CD4-positive, alpha-beta T cell treated with Interferon gamma for 1 hour (primary cell): ENCODE data around the gene TNFRSF11A.

ENCODE experiments used
- DNase-seq: peaks from one replicate; pipeline ENCODE4 v3.0.0-alpha.2; 2020

The TNFRSF11A gene

GRCh38 chr18:62324917-62325805 lies at the start of gene TNFRSF11A:
TSS of gene TNFRSF11A (plus strand) at chr18:62325310. CDS start at chr18:62325353, 43 bp downstream.
- peak; percentile 53 for DNase-seq

- DNase-seq = no peak
These were observed 48.1 kb upstream of the TNFRSF11A start for GRCh38 chr18:62277045-62277444.

- no peak for DNase-seq
These were observed 45.5 kb upstream of the TNFRSF11A start for GRCh38 chr18:62279561-62279960.

GRCh38 chr18:62280058-62280457 lies 45.1 kb upstream of the TNFRSF11A start:
- no peak for DNase-seq

DNA sequence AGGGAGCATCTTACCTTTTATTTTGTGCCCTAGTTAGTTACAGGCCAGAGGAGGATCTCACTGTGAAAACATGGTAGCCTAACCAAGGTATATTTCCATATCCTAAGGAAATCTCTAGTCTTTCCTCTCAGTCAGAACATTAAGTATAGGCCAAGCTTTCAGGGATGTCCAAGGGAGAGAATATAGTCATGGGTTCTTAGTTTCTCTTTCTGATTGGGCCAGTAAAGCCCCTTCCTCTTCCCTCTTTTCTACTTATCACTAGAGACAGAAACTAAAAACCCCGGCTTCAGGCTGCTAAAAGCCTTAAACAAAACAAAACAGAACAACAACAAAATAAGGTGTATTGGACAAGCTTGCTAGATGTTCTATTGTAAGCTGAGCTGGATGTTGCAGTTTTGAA lies 44.3 kb upstream of the TNFRSF11A start:
- no peak for DNase-seq

- DNase-seq = no peak
These were observed 43.4 kb upstream of the TNFRSF11A start for GRCh38 chr18:62281684-62282083.

- no peak for DNase-seq
These were observed 42.9 kb upstream of the TNFRSF11A start for GRCh38 chr18:62282188-62282629.

DNA sequence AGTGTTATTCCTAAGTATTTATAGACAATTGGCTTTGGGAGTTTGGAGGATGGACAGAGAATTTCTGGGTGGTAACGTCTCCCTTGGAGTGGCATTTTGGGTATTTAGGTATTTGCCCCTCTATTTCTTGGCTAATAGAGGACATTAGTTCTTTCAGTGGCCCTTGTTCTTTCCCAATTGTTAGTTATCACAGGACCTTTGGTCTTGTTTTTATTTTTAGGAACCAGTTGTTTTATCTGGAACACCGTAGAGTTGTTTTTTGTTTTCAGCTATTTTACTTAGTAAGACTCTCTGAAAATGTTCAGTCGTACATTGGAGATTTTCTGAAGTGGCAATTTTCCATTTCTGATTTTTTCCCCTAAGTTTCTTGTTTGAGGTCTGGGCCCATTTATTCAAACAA lies 40.5 kb upstream of the TNFRSF11A start:
- DNase-seq = no peak

DNA sequence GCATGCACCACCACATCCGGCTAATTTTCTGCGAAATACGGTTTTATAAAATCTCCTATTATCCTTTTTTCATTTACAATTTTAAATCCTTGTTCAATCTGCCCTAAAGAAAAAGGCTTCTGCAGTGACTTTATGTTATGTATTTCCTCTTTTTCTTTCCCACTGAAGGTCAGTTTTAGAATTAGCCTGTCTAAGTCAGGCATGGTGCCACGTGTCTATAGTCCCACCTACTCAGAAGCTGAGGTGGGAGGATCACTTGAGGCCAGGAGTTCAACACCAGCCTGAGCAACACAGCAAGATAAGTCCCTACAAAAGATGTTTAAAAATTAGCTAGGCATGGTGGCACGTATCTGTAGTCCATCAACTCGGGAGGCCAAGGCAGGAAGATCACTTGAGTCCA lies 39.8 kb upstream of the TNFRSF11A start:
- DNase-seq = no peak

- no peak for DNase-seq
These were observed 37.1 kb upstream of the TNFRSF11A start for GRCh38 chr18:62287781-62288664.

DNA sequence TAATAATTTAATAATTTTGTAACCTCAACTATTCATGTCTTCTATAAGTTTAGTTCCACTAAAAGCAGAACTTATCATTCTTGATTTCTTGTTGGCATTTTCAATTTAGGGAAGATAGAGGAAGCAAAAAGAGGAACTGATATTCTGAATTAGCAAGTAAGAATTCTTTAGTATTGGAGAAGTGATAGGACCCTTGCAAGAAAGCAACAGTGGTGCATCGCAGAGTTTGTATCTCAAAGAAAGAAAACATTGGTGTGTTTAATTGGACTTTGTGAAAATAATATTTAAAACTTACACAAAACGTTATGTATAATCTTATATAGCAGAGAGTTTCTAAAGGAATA lies 36.5 kb upstream of the TNFRSF11A start:
- DNase-seq = no peak

DNA sequence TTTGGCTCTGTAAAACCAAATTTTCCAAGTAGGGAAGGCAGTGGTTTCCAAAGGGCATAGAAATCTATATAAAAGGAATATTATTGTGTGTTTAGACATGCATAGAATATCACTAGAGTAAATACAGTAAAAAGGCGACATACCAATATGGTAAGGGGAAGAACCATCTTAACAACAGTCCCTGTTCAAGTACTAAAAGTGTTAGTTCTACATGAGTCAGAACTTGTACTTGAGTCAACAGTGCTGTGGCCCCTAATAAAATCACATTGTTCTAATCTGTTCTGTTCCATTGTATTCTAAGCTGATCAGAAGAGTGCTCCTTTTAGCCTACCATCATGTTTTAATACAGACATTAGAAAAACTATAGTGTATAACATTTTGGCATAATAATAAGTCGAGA lies 36.1 kb upstream of the TNFRSF11A start:
- no peak for DNase-seq

- DNase-seq = no peak
These were observed 31.0 kb upstream of the TNFRSF11A start for GRCh38 chr18:62294073-62294472.

- DNase-seq = no peak
These were observed 24.6 kb upstream of the TNFRSF11A start for GRCh38 chr18:62300359-62300963.

DNA sequence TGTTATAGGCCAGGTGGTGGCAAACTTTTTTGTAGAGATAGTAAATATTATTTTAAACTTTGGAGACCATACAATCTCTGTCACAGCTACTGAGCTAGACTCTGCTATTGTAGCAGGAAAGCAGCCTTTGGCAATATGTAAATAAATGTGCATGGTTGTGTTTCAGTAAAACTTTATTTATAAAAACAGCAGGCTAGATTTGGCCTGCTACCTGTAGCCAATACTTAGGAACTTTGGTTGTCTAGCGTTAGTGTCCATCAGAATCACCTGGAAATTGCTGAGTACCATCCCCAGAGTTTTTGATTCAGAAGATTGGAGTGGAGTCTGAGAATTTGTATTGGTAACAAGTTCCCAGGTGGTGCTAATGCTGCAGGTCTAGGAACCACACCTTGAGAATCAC lies 23.8 kb upstream of the TNFRSF11A start:
- DNase-seq = no peak

GRCh38 chr18:62312851-62313250 lies 12.3 kb upstream of the TNFRSF11A start:
- DNase-seq = no peak

DNA sequence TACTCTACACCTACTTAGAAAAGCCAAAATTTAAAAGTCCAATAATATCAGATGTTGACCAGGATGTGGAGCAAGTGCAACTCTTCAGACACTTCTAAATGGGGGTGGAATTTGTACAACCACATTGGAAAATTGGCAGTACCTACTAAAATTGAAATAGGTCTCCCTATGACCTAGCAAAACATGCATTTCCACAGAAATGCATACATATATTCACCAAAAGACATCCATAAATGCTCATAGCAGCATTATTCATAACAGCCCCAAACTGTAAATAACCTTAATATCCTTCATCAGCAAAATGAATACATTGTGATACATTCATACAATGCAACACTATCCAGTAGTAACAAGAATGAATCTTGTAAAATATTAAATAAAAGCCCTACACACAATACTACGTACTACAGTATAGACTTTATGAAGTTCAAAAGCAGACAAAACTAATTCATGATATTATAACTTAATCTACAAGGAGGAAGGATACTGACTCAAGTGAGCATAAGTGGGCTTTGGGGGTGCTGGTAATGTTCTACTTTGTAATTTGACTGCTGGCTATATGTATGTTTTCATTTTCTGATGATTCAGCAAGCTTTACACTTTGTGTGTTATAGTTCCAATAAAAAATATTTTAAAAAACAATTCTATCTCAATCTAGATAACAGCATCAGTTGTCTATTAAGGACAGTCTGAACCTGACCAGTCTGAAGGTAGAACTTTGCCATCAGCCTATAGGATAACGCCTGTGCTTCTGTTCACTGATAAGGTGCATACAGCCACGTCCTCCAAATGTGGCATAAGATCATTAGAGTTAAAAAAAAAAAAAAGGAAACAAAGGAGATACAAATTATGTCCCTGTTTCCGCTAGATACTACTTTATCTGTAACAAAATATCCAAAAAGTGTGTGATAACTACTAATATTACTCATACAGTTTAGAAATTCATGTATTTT lies 6.6 kb upstream of the TNFRSF11A start:
- DNase-seq = no peak

DNA sequence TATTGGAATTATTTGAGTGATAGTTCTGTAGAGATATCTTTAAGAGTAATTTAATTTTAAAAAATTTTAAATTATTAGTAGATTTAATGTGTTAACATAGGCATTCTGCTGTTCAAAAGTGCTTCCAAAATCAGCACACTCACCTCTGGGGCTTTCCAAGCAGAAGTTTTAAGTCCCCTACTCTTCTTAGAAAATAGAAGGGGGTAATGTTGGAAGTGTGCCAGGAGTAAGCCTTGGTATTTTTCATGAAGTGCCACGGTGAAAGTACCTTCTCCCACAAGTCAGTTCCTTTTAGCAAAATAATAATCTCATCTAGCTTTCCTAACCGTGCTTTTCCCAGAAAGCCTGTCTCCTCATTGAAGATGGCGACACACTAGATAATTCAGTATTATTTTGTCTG lies 3.9 kb upstream of the TNFRSF11A start:
- DNase-seq = no peak

DNA sequence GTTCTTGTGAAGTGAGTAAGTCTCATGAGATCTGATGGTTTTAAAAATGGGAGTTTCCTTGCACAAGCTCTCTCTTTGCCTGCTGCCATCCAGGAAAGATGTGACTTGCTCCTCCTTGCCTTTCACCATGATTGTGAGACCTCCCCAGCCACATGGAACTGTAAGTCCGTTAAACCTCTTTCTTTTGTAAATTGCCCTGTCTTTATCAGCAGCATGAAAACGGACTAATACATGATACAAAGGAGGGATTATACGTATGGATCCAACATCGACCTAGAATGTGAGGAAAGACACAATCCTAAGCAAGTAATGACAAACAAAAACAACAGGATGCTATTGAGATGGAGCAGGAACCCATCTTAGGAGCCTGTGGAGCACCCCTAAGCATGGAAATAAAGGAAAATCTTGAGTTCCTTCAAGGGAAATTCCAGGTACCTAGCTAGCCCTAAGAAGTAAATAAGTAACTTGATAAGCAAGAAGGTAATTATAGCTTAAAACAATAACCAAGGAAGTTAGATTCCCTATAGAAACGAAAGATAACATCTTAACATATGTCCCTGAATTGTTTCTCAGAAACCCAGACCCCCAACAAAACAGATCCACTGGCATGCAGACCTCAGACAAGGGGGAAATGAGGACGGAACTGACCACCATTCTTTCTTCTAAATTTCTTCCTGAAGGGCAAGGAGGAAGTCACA lies 1.5 kb upstream of the TNFRSF11A start:
- no peak for DNase-seq

DNA sequence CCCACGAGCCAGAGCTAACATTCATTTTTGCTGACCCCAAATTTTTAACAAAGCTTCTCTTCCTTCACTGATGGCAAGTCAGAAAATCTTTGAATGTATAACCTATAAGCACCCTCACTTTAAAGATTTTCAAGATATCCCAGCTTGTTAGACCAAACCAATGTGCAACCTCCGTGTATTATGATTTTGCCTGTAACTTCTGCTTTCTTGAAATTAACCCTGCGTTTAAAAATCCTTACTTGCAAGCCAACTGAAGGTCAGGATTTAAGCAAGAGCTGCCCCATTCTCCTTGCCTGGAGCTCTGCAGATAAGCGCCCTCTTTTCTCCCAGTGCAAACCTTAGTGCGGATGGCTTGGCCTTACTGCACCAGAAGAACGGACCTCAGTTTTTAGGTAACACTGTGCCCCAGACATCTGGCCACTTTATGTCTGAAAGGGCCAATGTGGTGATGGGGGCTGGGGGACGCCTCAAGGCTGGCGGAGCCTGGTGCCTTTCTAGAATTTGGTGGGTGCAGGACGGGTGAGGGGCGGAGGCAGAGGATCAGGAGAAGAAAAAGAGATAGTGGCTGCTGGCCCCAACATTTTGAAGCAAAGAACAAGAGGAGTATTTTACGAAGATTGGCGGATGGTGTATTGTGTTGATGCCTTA lies 805 bp upstream of the TNFRSF11A start:
- no peak for DNase-seq
